GM12878 (cell line): Measurements from ENCODE around the gene ANKRD33B. TPM values are rescaled to one million over a fixed set of nuclear protein-coding genes. Genes with fewer than 3 reads are reported as not detected.

ENCODE experiments used
- DPF2 ChIP-seq: fragments of 450-650 bp; IDR thresholded peaks from 2 replicates; pipeline ENCODE4 v1.6.1; 2017; ENCODE audit warnings: mild to moderate bottlenecking
- IKZF2 ChIP-seq, 2 experiments: fragments of 450-650 bp; IDR thresholded peaks; 2 replicates each; pipeline ENCODE4 v1.6.1; 2017; ENCODE audit warnings: mild to moderate bottlenecking in 2 of 2, moderate library complexity in 2 of 2
- NFIC ChIP-seq: IDR thresholded peaks from 2 replicates; pipeline ENCODE4 v1.6.1; 2012; ENCODE audit warnings: low read depth, mild to moderate bottlenecking, inconsistent platforms, low read length, moderate library complexity
- NFYA ChIP-seq: IDR thresholded peaks from 2 replicates; pipeline ENCODE4 v1.6.1; 2011; ENCODE audit warnings: low read depth, mild to moderate bottlenecking, low read length, improper control_type of control experiment, borderline replicate concordance
- RCOR1 ChIP-seq: conservative IDR thresholded peaks from 2 replicates; pipeline ENCODE4 v1.6.1; 2012; ENCODE audit warnings: low read depth, low read length, improper control_type of control experiment
- SPI1 ChIP-seq: IDR thresholded peaks from 2 replicates; pipeline ENCODE4 v1.6.1; 2011; ENCODE audit warnings: low read depth, mild to moderate bottlenecking, low read length, moderate library complexity, borderline replicate concordance; ENCODE audit not compliant: insufficient read depth
- TARDBP ChIP-seq: IDR thresholded peaks from 2 replicates; pipeline ENCODE4 v1.6.1; 2016; ENCODE audit warnings: borderline replicate concordance
- WRNIP1 ChIP-seq: IDR thresholded peaks from 2 replicates; pipeline ENCODE4 v1.6.1; 2011; ENCODE audit warnings: low read depth, low read length, improper control_type of control experiment, borderline replicate concordance
- ZZZ3 ChIP-seq: IDR thresholded peaks from 2 replicates; pipeline ENCODE4 v1.6.1; 2011; ENCODE audit warnings: low read depth; ENCODE audit not compliant: control insufficient read depth, insufficient read length
- polyA plus RNA-seq, 11 experiments: library from polyadenylated mRNA; depleted of rRNA in 4 of 11; unstranded in 6 of 11; stranded (reverse) in 5 of 11; fragments of >200 nt; fragmentation: Nextera tagmentation in 4 of 11; fragmentation: Illumina TruSeq in 1 of 11; extraction: Ambion mirVana in 4 of 11; extraction: Trizol in 1 of 11; gene quantifications; 1 replicate in 1 of 11; 2 replicates in 10 of 11; pipeline versions ENCODE4 v1.2.1 to v1.2.3, GENCODE V29; 2011 to 2016; ENCODE audit warnings: inconsistent platforms in 2 of 11, missing spikeins in 2 of 11, low read depth in 1 of 11
- total RNA-seq, 4 experiments: library from RNA; depleted of rRNA in 3 of 4; stranded (reverse); fragments of >200 nt in 3 of 4; fragmentation: Illumina TruSeq in 1 of 4; extraction: Trizol in 1 of 4; gene quantifications; 2 replicates each; pipeline versions ENCODE4 v1.2.1 to v1.2.3, GENCODE V29; 2013 to 2021
- TF ChIP-seq, protein P1 (sequence below): fragments of 150-350 bp; IDR thresholded peaks from 2 replicates; pipeline ENCODE4 v1.6.1; 2016; ENCODE audit warnings: low read depth, low read length

ANKRD33B gene
- total and polyA plus RNA-seq, 10 of the 15 experiments (the other 5 are each of a cell fraction or from before 2014, with no cell fraction given) = 4.9 to 61.6 (median 15.6) TPM

GRCh38 chr5:10688651-10689171, 124.8 kb downstream of the ANKRD33B start (continued):
- TF ChIP-seq, protein P1, sequence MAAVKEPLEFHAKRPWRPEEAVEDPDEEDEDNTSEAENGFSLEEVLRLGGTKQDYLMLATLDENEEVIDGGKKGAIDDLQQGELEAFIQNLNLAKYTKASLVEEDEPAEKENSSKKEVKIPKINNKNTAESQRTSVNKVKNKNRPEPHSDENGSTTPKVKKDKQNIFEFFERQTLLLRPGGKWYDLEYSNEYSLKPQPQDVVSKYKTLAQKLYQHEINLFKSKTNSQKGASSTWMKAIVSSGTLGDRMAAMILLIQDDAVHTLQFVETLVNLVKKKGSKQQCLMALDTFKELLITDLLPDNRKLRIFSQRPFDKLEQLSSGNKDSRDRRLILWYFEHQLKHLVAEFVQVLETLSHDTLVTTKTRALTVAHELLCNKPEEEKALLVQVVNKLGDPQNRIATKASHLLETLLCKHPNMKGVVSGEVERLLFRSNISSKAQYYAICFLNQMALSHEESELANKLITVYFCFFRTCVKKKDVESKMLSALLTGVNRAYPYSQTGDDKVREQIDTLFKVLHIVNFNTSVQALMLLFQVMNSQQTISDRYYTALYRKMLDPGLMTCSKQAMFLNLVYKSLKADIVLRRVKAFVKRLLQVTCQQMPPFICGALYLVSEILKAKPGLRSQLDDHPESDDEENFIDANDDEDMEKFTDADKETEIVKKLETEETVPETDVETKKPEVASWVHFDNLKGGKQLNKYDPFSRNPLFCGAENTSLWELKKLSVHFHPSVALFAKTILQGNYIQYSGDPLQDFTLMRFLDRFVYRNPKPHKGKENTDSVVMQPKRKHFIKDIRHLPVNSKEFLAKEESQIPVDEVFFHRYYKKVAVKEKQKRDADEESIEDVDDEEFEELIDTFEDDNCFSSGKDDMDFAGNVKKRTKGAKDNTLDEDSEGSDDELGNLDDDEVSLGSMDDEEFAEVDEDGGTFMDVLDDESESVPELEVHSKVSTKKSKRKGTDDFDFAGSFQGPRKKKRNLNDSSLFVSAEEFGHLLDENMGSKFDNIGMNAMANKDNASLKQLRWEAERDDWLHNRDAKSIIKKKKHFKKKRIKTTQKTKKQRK = no peak
- TF ChIP-seq ZZZ3 = no peak
- TF ChIP-seq DPF2 = no peak
- no peak for TF ChIP-seq IKZF2 (IDR thresholded peaks at IDR 0.05)
- no peak for TF ChIP-seq TARDBP
- no peak for TF ChIP-seq WRNIP1
- TF ChIP-seq NFIC = no peak
- TF ChIP-seq SPI1 = no peak
- no peak for TF ChIP-seq RCOR1
- TF ChIP-seq NFYA = no peak
